SH-SY5Y (cell line): Measurements from ENCODE around the gene LIMD2.

Source experiments
- GATA2 ChIP-seq: IDR thresholded peaks from 2 replicates; pipeline ENCODE4 v1.6.1; 2011; ENCODE audit warnings: mild to moderate bottlenecking, low read depth, low read length
- GATA3 ChIP-seq: IDR thresholded peaks from 2 replicates; pipeline ENCODE4 v1.6.1; 2011; ENCODE audit warnings: low read depth, mild to moderate bottlenecking, low read length, moderate library complexity

- no peak for TF ChIP-seq GATA3
- TF ChIP-seq GATA2: no peak
These were observed 13.7 kb downstream of the LIMD2 start for GRCh38 chr17:63686138-63686685.
